ENCODE measurements around the gene RGS9. TPM values are rescaled to one million over a fixed set of nuclear protein-coding genes. Genes with fewer than 3 reads are reported as not detected.
A peak's percentile ranks its signal among the peaks of the same experiment; 100 is the strongest.

The RGS9 gene
- total and polyA plus RNA-seq, 4 donors: 2.1 to 10.6 (median 3.3) TPM

DNA sequence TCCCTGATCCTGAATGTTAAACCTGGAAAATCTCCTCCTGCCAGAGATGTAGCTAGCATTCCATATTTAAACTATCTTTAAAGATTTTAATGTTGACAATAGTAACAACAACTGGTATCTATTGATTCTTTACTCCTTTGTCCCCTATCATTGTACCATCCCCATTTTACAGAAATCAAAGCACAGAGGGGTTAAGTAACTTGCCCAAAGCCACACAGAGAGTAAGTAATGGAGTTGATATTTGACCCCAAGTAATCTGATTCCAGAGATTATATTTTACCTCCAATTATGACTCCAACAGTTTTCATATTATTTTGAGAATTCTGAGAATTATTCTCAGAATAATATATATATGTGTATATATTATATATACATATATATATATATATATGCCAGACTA is 37.7 kb upstream of the RGS9 start:
- Histone ChIP-seq H3K27me3 (ENCODE audit: control insufficient read depth in 3 of 3, insufficient read depth in 3 of 3, low read length in 2 of 3) (no peaks in the 10 kb centered on the region), H3K36me3 (ENCODE audit: control insufficient read depth in 4 of 4, insufficient read depth in 4 of 4, low read length in 4 of 4) (no peaks in the 10 kb centered on the region), H3K9me3 (ENCODE audit: control insufficient read depth in 4 of 4, insufficient read depth in 3 of 4, low read length in 3 of 4) (no peaks in the 10 kb centered on the region), H3K27ac (ENCODE audit: low read depth in 1 of 2, low read length in 1 of 2) (no peak overlapping the region), H3K4me1 (ENCODE audit: control insufficient read depth in 5 of 5, insufficient read depth in 5 of 5, low read length in 5 of 5) (peaks cover 0 to 9% (median 4%) of the 10 kb centered on the region in 5 donors), H3K9ac (ENCODE audit: insufficient read depth in 1 of 2, low read length in 2 of 2) (no peak overlapping the region), H3K4me3 (no peak overlapping the region)
- DNase-seq (no peak), ATAC-seq (ENCODE audit: insufficient read depth, low FRiP score) (no peak)
- TF ChIP-seq, protein P1, sequence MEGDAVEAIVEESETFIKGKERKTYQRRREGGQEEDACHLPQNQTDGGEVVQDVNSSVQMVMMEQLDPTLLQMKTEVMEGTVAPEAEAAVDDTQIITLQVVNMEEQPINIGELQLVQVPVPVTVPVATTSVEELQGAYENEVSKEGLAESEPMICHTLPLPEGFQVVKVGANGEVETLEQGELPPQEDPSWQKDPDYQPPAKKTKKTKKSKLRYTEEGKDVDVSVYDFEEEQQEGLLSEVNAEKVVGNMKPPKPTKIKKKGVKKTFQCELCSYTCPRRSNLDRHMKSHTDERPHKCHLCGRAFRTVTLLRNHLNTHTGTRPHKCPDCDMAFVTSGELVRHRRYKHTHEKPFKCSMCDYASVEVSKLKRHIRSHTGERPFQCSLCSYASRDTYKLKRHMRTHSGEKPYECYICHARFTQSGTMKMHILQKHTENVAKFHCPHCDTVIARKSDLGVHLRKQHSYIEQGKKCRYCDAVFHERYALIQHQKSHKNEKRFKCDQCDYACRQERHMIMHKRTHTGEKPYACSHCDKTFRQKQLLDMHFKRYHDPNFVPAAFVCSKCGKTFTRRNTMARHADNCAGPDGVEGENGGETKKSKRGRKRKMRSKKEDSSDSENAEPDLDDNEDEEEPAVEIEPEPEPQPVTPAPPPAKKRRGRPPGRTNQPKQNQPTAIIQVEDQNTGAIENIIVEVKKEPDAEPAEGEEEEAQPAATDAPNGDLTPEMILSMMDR (IDR thresholded peaks at IDR 0.05; ENCODE audit: control extremely low read depth, extremely low read depth): no peak

DNA sequence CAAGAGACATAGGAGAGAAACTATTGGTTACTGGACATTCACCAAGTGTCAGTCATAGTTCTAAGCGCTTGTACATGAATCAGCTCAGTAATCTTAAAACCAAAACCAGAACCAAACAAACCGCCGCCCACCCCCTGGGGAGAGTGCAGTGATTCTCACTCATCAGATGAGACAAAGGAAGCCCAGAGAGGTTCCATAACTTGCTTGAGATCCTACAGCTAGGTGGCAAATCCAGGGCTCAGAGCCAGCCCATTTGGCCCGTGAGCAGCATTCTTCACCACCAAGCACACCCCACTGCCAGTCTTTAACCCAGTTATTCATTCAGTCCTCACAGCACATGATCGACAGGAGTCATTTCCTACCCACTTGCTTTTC is 37.2 kb upstream of the RGS9 start:
- 38 to 70% methylated on average over 5 of the region's 5 CpGs for WGBS, 2 donors
- Histone ChIP-seq H3K9ac (ENCODE audit: insufficient read depth in 1 of 2, low read length in 2 of 2) (no peak overlapping the region), H3K4me1 (ENCODE audit: control insufficient read depth in 5 of 5, insufficient read depth in 5 of 5, low read length in 5 of 5) (peaks cover 0 to 9% (median 4%) of the 10 kb centered on the region in 5 donors), H3K27me3 (ENCODE audit: control insufficient read depth in 3 of 3, insufficient read depth in 3 of 3, low read length in 2 of 3) (no peaks in the 10 kb centered on the region), H3K4me3 (no peak overlapping the region), H3K36me3 (ENCODE audit: control insufficient read depth in 4 of 4, insufficient read depth in 4 of 4, low read length in 4 of 4) (no peaks in the 10 kb centered on the region), H3K9me3 (ENCODE audit: control insufficient read depth in 4 of 4, insufficient read depth in 3 of 4, low read length in 3 of 4) (no peaks in the 10 kb centered on the region), H3K27ac (ENCODE audit: low read depth in 1 of 2, low read length in 1 of 2) (peak overlapping the region; percentile 13 to 85)
- ATAC-seq (ENCODE audit: insufficient read depth, low FRiP score) (peak; percentile 25), DNase-seq (no peak)
- TF ChIP-seq, protein P1 (IDR thresholded peaks at IDR 0.05; ENCODE audit: control extremely low read depth, extremely low read depth): no peak

DNA sequence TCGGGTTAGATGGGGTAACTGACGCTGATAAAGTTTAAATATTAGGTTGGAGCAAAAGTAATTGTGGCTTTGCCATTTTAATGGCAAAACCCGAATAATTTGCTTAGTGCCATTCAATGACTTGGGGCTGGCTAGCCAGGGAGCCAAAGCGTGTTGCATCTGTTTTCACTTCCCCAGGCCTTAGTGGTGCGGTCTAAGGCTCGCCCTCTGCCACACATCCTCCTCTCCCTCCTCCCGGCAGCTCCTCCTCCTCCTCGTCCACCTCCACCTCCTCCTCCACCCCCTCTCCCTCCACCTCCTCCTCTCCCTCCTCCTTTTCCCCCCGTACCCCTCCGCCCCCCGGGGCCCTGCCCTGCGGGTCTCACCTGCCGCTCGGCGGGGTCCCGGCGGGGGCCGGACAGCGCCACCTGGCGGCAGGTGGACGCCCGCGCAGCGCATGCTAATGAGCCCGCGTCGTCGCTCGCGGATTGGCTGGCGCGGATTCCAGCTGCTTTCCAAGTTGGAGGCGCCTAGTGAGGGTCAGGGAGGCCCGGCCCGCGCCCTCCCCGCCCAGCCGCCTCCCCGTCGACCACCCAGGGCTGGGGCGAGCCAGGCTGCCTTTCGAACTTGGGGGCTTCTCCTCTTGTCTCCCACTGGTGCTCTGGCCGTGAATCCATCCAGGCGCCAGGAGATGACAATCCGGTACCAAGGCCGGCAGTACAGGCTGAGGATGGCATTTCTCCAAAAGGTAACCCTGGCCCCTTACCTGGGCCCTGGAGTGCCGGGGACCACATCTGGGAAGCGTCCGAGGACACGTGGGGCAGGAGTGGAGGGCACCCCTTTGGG is 36.6 kb upstream of the RGS9 start:
- H3K9ac ChIP-seq (ENCODE audit: insufficient read depth in 1 of 2, low read length in 2 of 2): peak overlapping the region; percentile 34 to 94
- H3K27me3 ChIP-seq (ENCODE audit: control insufficient read depth in 3 of 3, insufficient read depth in 3 of 3, low read length in 2 of 3): no peaks in the 10 kb centered on the region
- H3K4me1 ChIP-seq (ENCODE audit: control insufficient read depth in 5 of 5, insufficient read depth in 5 of 5, low read length in 5 of 5): peaks cover 0 to 11% (median 5%) of the 10 kb centered on the region in 5 donors
- no peaks in the 10 kb centered on the region for H3K9me3 ChIP-seq (ENCODE audit: control insufficient read depth in 4 of 4, insufficient read depth in 3 of 4, low read length in 3 of 4)
- 3 to 4% methylated on average over 48 to 50 of the region's 50 CpGs for WGBS, 2 donors
- TF ChIP-seq, protein P1 (IDR thresholded peaks at IDR 0.05; ENCODE audit: control extremely low read depth, extremely low read depth): peak; percentile 91
- peak overlapping the region; percentile 36 for H3K4me3 ChIP-seq
- no peaks in the 10 kb centered on the region for H3K36me3 ChIP-seq (ENCODE audit: control insufficient read depth in 4 of 4, insufficient read depth in 4 of 4, low read length in 4 of 4)
- peak; percentile 96 for ATAC-seq (ENCODE audit: insufficient read depth, low FRiP score)
- peak; percentile 90 to 92 (median 91) for DNase-seq
- peak overlapping the region; percentile 13 to 85 for H3K27ac ChIP-seq (ENCODE audit: low read depth in 1 of 2, low read length in 1 of 2)

Measured in lung (tissue), 12 donors.